Fibroblast of lung (primary cell): ENCODE measurements around the gene SPSB1.

Source experiments
- CTCF ChIP-seq, 2 donors: IDR thresholded peaks in 1 of 2; conservative IDR thresholded peaks in 1 of 2; 1 replicate in 1 of 2; 2 replicates in 1 of 2; pipeline ENCODE4 v1.5.1; 2011 to 2012; ENCODE audit warnings: low read length in 2 of 2, control low read depth in 1 of 2, inconsistent platforms in 1 of 2, low read depth in 1 of 2, mild to moderate bottlenecking in 1 of 2
- EZH2 ChIP-seq: IDR thresholded peaks from 2 replicates; pipeline ENCODE4 v1.5.1; 2012; ENCODE audit warnings: low read length, control low read depth, mild to moderate bottlenecking; ENCODE audit errors: missing control alignments

- TF ChIP-seq EZH2 (no peak), CTCF (conservative IDR thresholded peaks at IDR 0.05 in 1 of 2, IDR thresholded peaks at IDR 0.05 in 1 of 2; ENCODE audit: low read depth in 1 of 2, low read length in 2 of 2) (no peak)
Observed at GRCh38 chr1:9250411-9251381, 42.0 kb upstream of the SPSB1 start.
